Erythroblast (primary cell): ENCODE data around the gene SPTBN4.

Experiments used
- GATA1 ChIP-seq: IDR thresholded peaks from 2 replicates; pipeline ENCODE4 v1.6.1; 2011; ENCODE audit warnings: low read depth, mild to moderate bottlenecking, control low read depth, low read length, moderate library complexity
- POLR2A ChIP-seq: IDR thresholded peaks from 2 replicates; pipeline ENCODE4 v1.6.1; 2011; ENCODE audit warnings: mild to moderate bottlenecking, low read length

DNA sequence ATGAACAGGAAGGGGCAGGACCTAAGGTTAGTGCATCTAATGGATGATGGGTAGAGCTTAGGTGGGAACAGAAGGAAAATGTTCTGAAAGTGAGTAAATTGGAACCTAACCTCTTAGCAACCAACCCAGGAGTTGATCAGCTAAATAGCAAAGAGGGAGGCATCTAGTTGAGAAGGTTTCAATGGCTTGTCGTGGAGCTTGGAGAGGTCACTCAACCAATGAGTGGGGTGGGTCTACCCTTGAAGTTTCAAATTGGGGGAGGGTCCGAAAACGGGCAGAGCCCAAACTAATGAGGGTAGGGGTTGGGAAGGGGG is 104.2 kb downstream of the SPTBN4 start:
- TF ChIP-seq POLR2A (no peak), GATA1 (no peak)
